Epithelial cell of esophagus (primary cell): ENCODE results near the gene THEMIS.
"Not testable (repeated sequence)": the region's sequence is repeated elsewhere in the genome, so short reads cannot be mapped to it uniquely, and the experiment has no call there.

Experiments used
- DNase-seq: peaks from one replicate; pipeline ENCODE4 v3.0.0; 2010; ENCODE audit warnings: low read depth
- H3K4me3 ChIP-seq: 2 replicates; pipeline ENCODE4 v1.5.1; 2011; ENCODE audit warnings: mild to moderate bottlenecking, low read length, control low read depth
- CTCF ChIP-seq: IDR thresholded peaks from 2 replicates; pipeline ENCODE4 v1.5.1; 2011; ENCODE audit warnings: low read depth, mild to moderate bottlenecking, low read length, control low read depth, inconsistent platforms; ENCODE audit not compliant: insufficient read depth; ENCODE audit errors: missing control alignments

THEMIS gene

GRCh38 chr6:127893541-127893940 is 7.3 kb downstream of the THEMIS start:
- TF ChIP-seq CTCF, result no peak
- no peak overlapping the region for H3K4me3 ChIP-seq
- DNase-seq, result no peak

- no peak for TF ChIP-seq CTCF
- DNase-seq, result no peak
- no peak overlapping the region for H3K4me3 ChIP-seq
These were observed 9.0 kb downstream of the THEMIS start for GRCh38 chr6:127891731-127892326.

GRCh38 chr6:127886603-127887002 is 14.3 kb downstream of the THEMIS start:
- H3K4me3 ChIP-seq, result no peak overlapping the region

GRCh38 chr6:127884134-127884533 is 16.7 kb downstream of the THEMIS start:
- TF ChIP-seq CTCF, result no peak
- no peak for DNase-seq
- H3K4me3 ChIP-seq, result no peak overlapping the region

More at GRCh38 chr6:127886603-127887002, 14.3 kb downstream of the THEMIS start:
- no peak for TF ChIP-seq CTCF
- no peak for DNase-seq

GRCh38 chr6:127881949-127882348 is 18.9 kb downstream of the THEMIS start:
- not testable (repeated sequence) for DNase-seq, H3K4me3 ChIP-seq

- no peak for TF ChIP-seq CTCF
- DNase-seq, result no peak
- H3K4me3 ChIP-seq, result no peak overlapping the region
These were observed 20.4 kb downstream of the THEMIS start for GRCh38 chr6:127880429-127880828.

- H3K4me3 ChIP-seq, result no peak overlapping the region
- no peak for TF ChIP-seq CTCF
- DNase-seq, result no peak
These were observed 21.2 kb downstream of the THEMIS start for GRCh38 chr6:127879685-127880084.
